HG03175 (cell line): ENCODE data around the gene NAALADL2.

Experiments used
- ATAC-seq: cut with Tn5 transposase; IDR thresholded peaks from one replicate; pipeline ENCODE4 v1.9.1; 2021; ENCODE audit warnings: mild to moderate bottlenecking, moderate library complexity; ENCODE audit not compliant: unreplicated experiment

NAALADL2 gene

GRCh38 chr3:174884776-174885568, 25.8 kb downstream of the NAALADL2 start:
- ATAC-seq: no peak

DNA sequence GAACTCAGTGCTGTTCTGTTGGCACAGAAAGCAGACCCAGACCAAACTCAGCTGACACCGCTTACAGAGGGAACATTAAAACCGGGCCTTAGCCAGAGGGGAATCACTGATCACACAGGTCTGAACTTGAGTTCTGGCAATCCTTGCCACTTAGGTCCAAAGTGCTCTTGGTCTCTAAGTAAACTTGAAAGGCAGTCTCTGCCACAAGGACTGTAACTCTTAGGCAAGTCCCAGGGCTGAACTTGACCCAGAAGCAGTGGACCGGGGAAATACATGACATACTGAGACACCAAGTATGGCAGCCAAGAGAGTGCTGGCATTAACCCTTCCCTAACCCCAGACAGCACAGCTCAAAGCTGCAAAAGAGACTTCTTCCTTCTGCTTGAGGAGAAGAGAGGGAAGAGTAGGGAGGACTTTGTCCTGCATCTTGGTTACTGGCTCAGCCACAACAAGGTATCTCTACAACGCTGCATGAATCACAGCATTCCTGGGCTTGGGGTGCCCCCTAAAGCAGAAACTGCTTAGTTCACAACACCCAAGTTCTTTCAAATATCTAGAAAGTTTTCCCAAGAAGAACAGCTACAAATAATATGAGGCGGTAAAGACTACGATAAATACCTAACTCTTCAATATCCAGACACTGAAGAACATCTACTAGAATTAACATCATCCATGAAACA, 32.5 kb downstream of the NAALADL2 start:
- no peak for ATAC-seq

DNA sequence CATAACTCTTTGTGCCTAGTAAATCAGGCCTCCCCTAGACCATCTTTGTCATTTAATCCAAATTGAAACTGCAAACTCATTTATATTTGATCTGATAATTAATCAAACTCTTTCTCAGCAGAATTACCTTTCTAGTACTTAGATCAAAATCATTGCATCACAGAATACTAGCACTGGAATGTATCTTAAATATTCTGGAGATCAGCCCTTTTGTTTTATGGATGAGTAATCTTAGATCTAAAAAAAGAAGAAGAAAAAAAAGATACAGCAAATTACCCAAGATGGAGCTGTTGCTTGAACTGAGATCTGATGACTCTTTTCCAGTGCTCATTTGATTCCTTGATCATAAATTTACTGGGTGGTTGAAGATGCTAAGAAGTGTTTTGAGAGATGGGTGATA, 47.9 kb downstream of the NAALADL2 start:
- ATAC-seq: no peak

GRCh38 chr3:174907628-174908407, 48.7 kb downstream of the NAALADL2 start:
- no peak for ATAC-seq

DNA sequence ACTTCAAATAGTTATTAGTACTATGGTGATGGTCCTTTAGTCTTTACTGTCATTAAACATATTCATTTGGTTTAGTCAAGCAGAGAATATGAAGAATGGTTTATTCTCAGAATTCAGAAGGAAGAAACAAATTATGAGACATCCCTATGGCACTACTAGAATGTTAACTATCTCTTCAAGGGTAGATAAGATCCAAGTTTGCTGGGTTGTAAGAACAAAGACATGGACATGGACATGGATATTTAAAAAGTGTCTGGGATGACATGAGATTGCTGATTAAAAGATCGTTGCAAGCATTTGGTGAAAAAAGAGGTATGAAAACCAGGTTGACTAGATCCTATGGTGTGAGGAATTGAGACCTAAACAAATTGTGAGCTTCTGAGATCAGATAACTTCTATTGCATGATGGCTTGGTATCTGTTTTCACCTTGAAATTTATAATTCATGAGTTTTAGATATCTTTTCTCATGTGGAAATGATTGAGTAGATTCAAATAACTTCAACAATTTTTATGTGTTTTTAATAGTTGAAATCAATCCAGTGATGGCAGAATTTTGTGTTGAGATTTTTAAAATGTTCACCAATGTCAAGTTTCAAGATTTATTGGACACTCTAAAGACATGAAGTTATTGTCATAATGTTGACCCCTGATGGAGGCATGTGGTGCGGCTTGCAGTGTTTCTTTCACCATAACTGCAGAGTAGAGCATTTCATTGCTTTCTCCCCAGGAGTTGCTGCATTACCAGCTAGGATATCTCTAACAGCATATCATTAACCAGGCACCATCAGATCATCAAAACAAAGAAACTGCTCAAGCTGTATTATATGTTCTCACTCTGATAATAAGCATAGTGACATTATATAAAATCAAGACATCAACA, 72.6 kb downstream of the NAALADL2 start:
- no peak for ATAC-seq

- ATAC-seq: no peak
These were observed 77.5 kb downstream of the NAALADL2 start for GRCh38 chr3:174936590-174936989.

- ATAC-seq: no peak
These were observed 78.3 kb downstream of the NAALADL2 start for GRCh38 chr3:174937478-174937877.

DNA sequence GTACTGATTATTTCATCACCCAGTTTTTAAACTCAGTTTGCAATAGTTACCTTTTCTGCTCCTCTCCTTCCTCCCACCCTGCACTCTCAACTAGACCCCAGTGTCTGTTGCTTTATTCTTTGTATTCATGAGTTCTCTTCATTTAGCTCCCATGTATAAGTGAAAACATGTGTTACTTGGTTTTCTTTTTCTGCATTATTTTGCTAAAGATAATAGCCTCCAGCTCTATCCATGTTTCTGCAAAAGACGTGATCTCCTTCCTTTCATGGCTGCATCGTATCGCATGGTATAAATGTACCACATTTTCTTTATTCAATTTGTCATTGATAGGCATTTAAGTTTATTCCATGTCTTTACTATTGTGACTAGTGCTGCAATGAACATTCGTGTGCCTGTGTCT, 79.0 kb downstream of the NAALADL2 start:
- no peak for ATAC-seq

DNA sequence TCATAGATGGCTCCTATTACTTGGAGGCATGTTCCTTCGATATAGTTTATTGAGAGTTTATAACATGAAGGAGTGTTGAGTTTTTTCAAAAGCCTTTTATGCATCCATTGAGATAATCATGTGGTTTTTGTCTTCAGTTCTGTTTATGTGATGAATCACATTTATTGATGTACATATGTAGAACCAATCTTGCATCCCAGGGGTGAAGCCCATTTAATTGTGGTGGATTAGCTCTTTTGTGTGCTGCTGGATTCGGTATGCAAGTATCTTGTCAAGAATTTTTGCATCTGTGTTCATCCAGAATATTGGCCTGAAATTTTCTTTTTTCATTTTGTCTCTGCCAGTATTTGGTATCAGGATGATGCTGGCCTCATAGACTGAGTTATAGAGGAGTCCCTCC, 81.0 kb downstream of the NAALADL2 start:
- ATAC-seq: no peak

DNA sequence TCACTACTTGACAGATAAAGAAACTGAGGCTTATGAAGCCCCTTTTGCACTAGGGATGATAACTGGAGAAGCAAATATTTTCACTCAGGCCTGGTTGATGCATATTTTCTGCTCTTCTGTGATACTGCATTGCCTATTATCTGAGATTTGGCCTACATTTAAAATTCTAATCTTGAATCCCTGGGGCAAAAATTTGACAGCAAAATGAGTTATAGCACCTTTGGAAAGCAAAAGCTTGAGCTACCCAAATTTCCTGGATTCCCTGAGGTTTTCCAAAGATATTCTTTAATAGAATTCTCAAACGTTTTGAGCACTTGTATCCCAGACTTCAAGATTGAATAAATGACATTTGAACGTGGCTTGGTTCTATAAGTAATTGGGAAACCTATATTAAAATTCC, 86.1 kb downstream of the NAALADL2 start:
- no peak for ATAC-seq

DNA sequence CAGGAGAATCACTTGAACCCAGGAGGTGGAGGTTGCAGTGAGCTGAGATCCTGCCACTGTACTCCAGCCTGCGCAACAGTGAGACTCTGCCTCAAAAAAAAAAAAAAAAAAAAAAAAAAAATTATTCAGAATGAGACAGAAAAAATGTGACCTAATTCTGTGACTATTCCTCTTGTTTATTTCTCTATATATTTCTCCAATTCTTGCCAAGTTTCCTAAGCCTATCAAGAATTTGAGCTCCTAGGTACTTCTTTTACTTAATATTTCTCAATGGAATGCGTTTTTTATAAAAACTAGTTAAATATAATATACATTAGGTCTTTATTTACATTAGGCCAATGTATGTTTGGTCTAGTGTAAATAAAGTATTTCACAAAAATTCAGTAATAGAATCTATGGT, 86.8 kb downstream of the NAALADL2 start:
- ATAC-seq: no peak

DNA sequence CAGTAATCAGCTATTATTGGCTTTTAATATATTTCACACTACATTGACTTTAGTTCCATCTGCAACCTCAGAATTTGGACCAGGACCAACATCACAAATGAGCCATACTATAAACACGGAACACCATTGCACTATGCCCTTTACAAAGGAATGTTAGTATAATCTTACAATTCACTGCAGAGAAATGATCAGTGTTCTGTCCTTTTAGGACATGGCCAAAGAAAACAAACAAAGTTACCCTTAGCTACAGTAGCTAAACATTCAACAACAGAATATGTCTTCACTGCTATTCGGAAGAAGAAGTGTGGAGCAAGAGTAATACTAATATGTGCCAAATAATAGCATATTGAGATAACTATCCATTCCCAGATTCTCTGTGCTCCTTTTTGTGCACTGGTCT, 90.4 kb downstream of the NAALADL2 start:
- ATAC-seq: no peak

- ATAC-seq: no peak
These were observed 91.9 kb downstream of the NAALADL2 start for GRCh38 chr3:174951034-174951433.

- no peak for ATAC-seq
These were observed 92.4 kb downstream of the NAALADL2 start for GRCh38 chr3:174951498-174952005.

GRCh38 chr3:174953068-174953467, 93.9 kb downstream of the NAALADL2 start:
- no peak for ATAC-seq

GRCh38 chr3:174955513-174956016, 96.4 kb downstream of the NAALADL2 start:
- ATAC-seq: no peak

DNA sequence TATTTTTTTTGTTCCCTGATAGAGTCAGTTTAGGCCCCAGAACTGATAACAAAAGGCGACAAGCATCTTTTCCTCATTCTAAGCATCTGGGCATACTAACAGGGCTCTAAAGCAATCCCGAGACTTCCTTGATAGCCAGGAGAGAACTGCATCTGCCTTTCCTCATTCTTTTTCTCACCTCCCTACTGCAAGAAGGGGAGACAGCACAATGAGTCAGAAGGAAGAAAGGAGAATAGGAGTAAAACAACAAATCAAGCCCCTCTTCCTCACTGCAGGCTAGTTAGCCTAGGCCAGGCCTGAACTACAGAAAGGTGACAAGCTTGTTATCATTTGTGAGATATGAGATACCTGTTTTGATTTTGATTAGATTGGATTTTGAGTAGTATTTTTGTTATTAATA, 97.9 kb downstream of the NAALADL2 start:
- ATAC-seq: no peak

DNA sequence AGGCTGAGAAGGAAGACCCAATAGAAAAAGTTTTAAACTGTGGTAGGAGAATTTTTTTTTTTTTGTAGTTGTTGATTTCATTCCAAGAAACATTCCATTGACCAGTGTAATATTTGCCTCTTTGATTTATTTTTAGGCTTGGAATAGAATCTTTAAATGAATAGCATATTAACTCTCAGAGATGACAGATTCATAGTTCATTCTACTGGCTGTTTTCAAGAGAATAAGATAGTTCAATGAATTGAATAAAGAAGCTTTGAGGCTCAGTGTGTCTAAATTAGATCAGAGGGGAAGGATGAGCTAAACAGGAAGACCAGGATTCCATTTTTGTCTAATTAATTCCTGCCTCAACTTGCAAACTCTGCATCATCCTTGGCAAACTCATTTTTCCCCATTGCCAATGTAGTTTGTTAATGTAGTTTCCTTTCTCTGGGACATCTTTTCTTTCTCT, 98.4 kb downstream of the NAALADL2 start:
- no peak for ATAC-seq

GRCh38 chr3:174958671-174959328, 99.7 kb downstream of the NAALADL2 start:
- ATAC-seq: no peak
